IMR-90 (cell line): ENCODE results near the gene TRIM24. TPM values are rescaled to one million over a fixed set of nuclear protein-coding genes. Genes with fewer than 3 reads are reported as not detected.

Experiments
- ATAC-seq: fragments of 200-7000 bp; cut with Tn5 transposase; 2 replicates; pipeline ENCODE4 v1.9.1; 2020; ENCODE audit warnings: low read depth, mild to moderate bottlenecking, moderate library complexity
- BruUV-seq: library from RNA; stranded (reverse); fragments of 400-500 nt; replicated peaks from 2 replicates; lab custom pipeline; 2021; lab: Mats Ljungman, UMichigan
- CTCF ChIA-PET: fragments of 300-600 bp; formaldehyde crosslinking; extraction: SDS; loops from one replicate; lab custom pipeline; 2021; ENCODE audit warnings: antibody characterized with exemption; lab: Yijun Ruan, JAX
- POLR2A ChIA-PET: fragments of 300-600 bp; sonication (Branson Sonifier 250); formaldehyde crosslinking; loops from one replicate; lab custom pipeline; 2022; ENCODE audit warnings: antibody characterized with exemption; ENCODE audit not compliant: unreplicated experiment; lab: Charles Lee
- DNase-seq: peaks from one replicate; pipeline ENCODE4 v3.0.0; 2013
- H2AFZ ChIP-seq: replicated peaks from 2 replicates; pipeline ENCODE3; 2013; ENCODE audit warnings: low read length, mild to moderate bottlenecking; ENCODE audit not compliant: poor library complexity
- H2AK5ac ChIP-seq: 2 replicates; pipeline ENCODE4 v1.6.1; 2013; ENCODE audit warnings: low read depth, low read length, inconsistent platforms
- H2AK9ac ChIP-seq: replicated peaks from 2 replicates; pipeline ENCODE3; 2013; ENCODE audit warnings: mild to moderate bottlenecking, low read depth, low read length, moderate library complexity; ENCODE audit not compliant: poor library complexity
- H2BK120ac ChIP-seq: 2 replicates; pipeline ENCODE4 v1.6.1; 2013; ENCODE audit warnings: low read depth, low read length, inconsistent platforms
- H2BK15ac ChIP-seq: 3 replicates; pipeline ENCODE4 v1.6.1; 2013; ENCODE audit warnings: low read depth, low read length, inconsistent platforms
- H2BK20ac ChIP-seq: 2 replicates; pipeline ENCODE4 v1.6.1; 2013; ENCODE audit warnings: low read depth, mild to moderate bottlenecking, inconsistent platforms, low read length, moderate library complexity
- H2BK5ac ChIP-seq: 2 replicates; pipeline ENCODE4 v1.6.1; 2013; ENCODE audit warnings: mild to moderate bottlenecking, low read depth, low read length, inconsistent platforms; ENCODE audit not compliant: poor library complexity, severe bottlenecking
- H3K14ac ChIP-seq: replicated peaks from 2 replicates; pipeline ENCODE4 v1.6.1; 2013; ENCODE audit warnings: low read depth, low read length, inconsistent platforms
- H3K18ac ChIP-seq: 2 replicates; pipeline ENCODE4 v1.6.1; 2013; ENCODE audit warnings: low read depth, low read length, control low read depth
- H3K23ac ChIP-seq: 2 replicates; pipeline ENCODE4 v1.6.1; 2013; ENCODE audit warnings: low read depth, low read length, inconsistent platforms
- H3K27ac ChIP-seq: 2 replicates; pipeline ENCODE4 v1.5.1; 2013; ENCODE audit warnings: mild to moderate bottlenecking, control low read depth, low read length; ENCODE audit not compliant: insufficient read depth
- H3K27me3 ChIP-seq: 2 replicates; pipeline ENCODE4 v1.6.1; 2013; ENCODE audit warnings: low read length; ENCODE audit not compliant: control insufficient read depth, insufficient read depth
- H3K36me3 ChIP-seq: 2 replicates; pipeline ENCODE4 v1.6.1; 2013; ENCODE audit warnings: low read length, mixed read lengths; ENCODE audit not compliant: control insufficient read depth, insufficient read depth
- H3K4ac ChIP-seq: 2 replicates; pipeline ENCODE4 v1.6.1; 2013; ENCODE audit warnings: low read depth, low read length, inconsistent platforms
- H3K4me1 ChIP-seq: 2 replicates; pipeline ENCODE4 v1.6.1; 2013; ENCODE audit warnings: low read length, mixed read lengths; ENCODE audit not compliant: control insufficient read depth, insufficient read depth
- H3K4me2 ChIP-seq: 2 replicates; pipeline ENCODE4 v1.6.1; 2013; ENCODE audit warnings: low read depth, mild to moderate bottlenecking, control low read depth, low read length, moderate library complexity
- H3K4me3 ChIP-seq: 2 replicates; pipeline ENCODE4 v1.5.1; 2013; ENCODE audit warnings: low read depth, mild to moderate bottlenecking, control low read depth, low read length, moderate library complexity; ENCODE audit not compliant: insufficient read depth
- H3K56ac ChIP-seq: 2 replicates; pipeline ENCODE4 v1.6.1; 2013; ENCODE audit warnings: low read length, inconsistent platforms; ENCODE audit not compliant: insufficient read depth; ENCODE audit errors: extremely low read depth
- H3K79me1 ChIP-seq, 2 experiments: 2 replicates each; pipeline ENCODE4 v1.6.1; 2013; ENCODE audit warnings: low read length in 2 of 2, inconsistent platforms in 1 of 2, low read depth in 1 of 2
- H3K9ac ChIP-seq: 2 replicates; pipeline ENCODE4 v1.6.1; 2013; ENCODE audit warnings: low read depth, low read length, control low read depth
- H3K9me1 ChIP-seq: 2 replicates; pipeline ENCODE4 v1.6.1; 2013; ENCODE audit warnings: low read length, inconsistent platforms; ENCODE audit not compliant: insufficient read depth
- H3K9me3 ChIP-seq: 2 replicates; pipeline ENCODE4 v1.6.1; 2013; ENCODE audit warnings: low read length; ENCODE audit not compliant: control insufficient read depth, insufficient read depth
- H4K20me1 ChIP-seq: 2 replicates; pipeline ENCODE4 v1.6.1; 2013; ENCODE audit warnings: low read length, inconsistent platforms; ENCODE audit not compliant: insufficient read depth
- H4K5ac ChIP-seq: 2 replicates; pipeline ENCODE4 v1.6.1; 2013; ENCODE audit warnings: mild to moderate bottlenecking, low read depth, low read length, control low read depth
- H4K8ac ChIP-seq, 2 experiments: 2 replicates each; pipeline ENCODE4 v1.6.1; 2013; ENCODE audit warnings: low read depth in 2 of 2, low read length in 2 of 2, control low read depth in 1 of 2, inconsistent platforms in 1 of 2
- H4K91ac ChIP-seq: 2 replicates; pipeline ENCODE4 v1.6.1; 2013; ENCODE audit warnings: low read depth, low read length, inconsistent platforms; ENCODE audit not compliant: insufficient read depth
- BHLHE40 ChIP-seq: fragments of 150-350 bp; IDR thresholded peaks from 2 replicates; pipeline ENCODE4 v1.6.1; 2016; ENCODE audit warnings: mild to moderate bottlenecking, low read depth, low read length
- CEBPB ChIP-seq: IDR thresholded peaks from 2 replicates; pipeline ENCODE4 v1.6.1; 2012; ENCODE audit warnings: low read depth, low read length, improper control_type of control experiment
- CHD1 ChIP-seq: IDR thresholded peaks from 2 replicates; pipeline ENCODE4 v1.6.1; 2012; ENCODE audit warnings: low read depth, low read length, improper control_type of control experiment
- CTCF ChIP-seq: conservative IDR thresholded peaks from 2 replicates; pipeline ENCODE4 v1.5.1; 2012; ENCODE audit warnings: mild to moderate bottlenecking, low read depth, low read length, improper control_type of control experiment
- FOS ChIP-seq: fragments of 150-350 bp; IDR thresholded peaks from 2 replicates; pipeline ENCODE4 v1.6.1; 2016; ENCODE audit warnings: low read depth, low read length
- MAFK ChIP-seq: IDR thresholded peaks from 2 replicates; pipeline ENCODE4 v1.6.1; 2012; ENCODE audit warnings: low read depth, low read length, improper control_type of control experiment
- MAZ ChIP-seq: IDR thresholded peaks from 2 replicates; pipeline ENCODE4 v1.6.1; 2012; ENCODE audit warnings: low read depth, mild to moderate bottlenecking, low read length, improper control_type of control experiment, moderate library complexity, borderline replicate concordance
- MXI1 ChIP-seq: IDR thresholded peaks from 2 replicates; pipeline ENCODE4 v1.6.1; 2012; ENCODE audit warnings: low read depth, mild to moderate bottlenecking, low read length, moderate library complexity, borderline replicate concordance
- POLR2A ChIP-seq: IDR thresholded peaks from 2 replicates; pipeline ENCODE4 v1.6.1; 2012; ENCODE audit warnings: mild to moderate bottlenecking, low read depth, low read length
- RAD21 ChIP-seq: IDR thresholded peaks from 2 replicates; pipeline ENCODE4 v1.6.1; 2012; ENCODE audit warnings: low read length, improper control_type of control experiment
- RCOR1 ChIP-seq: IDR thresholded peaks from 2 replicates; pipeline ENCODE4 v1.6.1; 2012; ENCODE audit warnings: mild to moderate bottlenecking, low read length, improper control_type of control experiment; ENCODE audit not compliant: insufficient replicate concordance
- RFX5 ChIP-seq: IDR thresholded peaks from 2 replicates; pipeline ENCODE4 v1.8.0; 2012; ENCODE audit warnings: low read depth, mild to moderate bottlenecking, low read length, moderate library complexity
- USF2 ChIP-seq: fragments of 150-350 bp; IDR thresholded peaks from 2 replicates; pipeline ENCODE4 v1.6.1; 2017; ENCODE audit warnings: mild to moderate bottlenecking, antibody characterized with exemption, low read length, low read depth
- WGBS, 2 experiments: methylation state at CpG; one replicate each; pipeline versions ENCODE4 v1.1.5 to v1.1.7; 2013; ENCODE audit warnings: missing lambda C conversion rate in 2 of 2; ENCODE audit not compliant: insufficient read length in 1 of 2; ENCODE audit errors: extremely low coverage in 2 of 2; 5-methylcytosine and 5-hydroxymethylcytosine counted together
- dilution Hi-C: fragments of 300-500 bp; cut with HindIII; formaldehyde crosslinking; loops from one replicate; pipeline ENCODE4 v1.14.3; 2018; ENCODE audit warnings: low sequenced_read_pairs; ENCODE audit not compliant: unreplicated experiment
- in situ Hi-C: fragments of 300-500 bp; cut with MboI; formaldehyde crosslinking; loops from 3 replicates; pipeline ENCODE4 v1.14.3; 2019; ENCODE audit warnings: low sequenced_read_pairs, inconsistent platforms, mixed read lengths
- intact Hi-C: fragments of 100-400 bp; cut with micrococcal nuclease; formaldehyde crosslinking; loops from 2 replicates; pipeline ENCODE4 v1.10.0; 2022
- polyA plus RNA-seq, 3 experiments: library from polyadenylated mRNA; depleted of rRNA; stranded (reverse); fragments of >200 nt; gene quantifications; 2 replicates each; pipeline ENCODE4 v1.2.3, GENCODE V29; 2012; ENCODE audit warnings: low replicate concordance in 1 of 3
- total RNA-seq: library from RNA; depleted of rRNA; stranded (reverse); fragments of >200 nt; gene quantifications from 2 replicates; pipeline ENCODE4 v1.2.3, GENCODE V29; 2012
- TF ChIP-seq, protein P1 (sequence below): fragments of 150-350 bp; IDR thresholded peaks from 2 replicates; pipeline ENCODE4 v1.6.1; 2016; ENCODE audit warnings: low read depth, mild to moderate bottlenecking, low read length, moderate library complexity, borderline replicate concordance

Gene TRIM24
- total and polyA plus RNA-seq, 2 of the 4 experiments (the other 2 are of a cell fraction), result 4.1 to 5.7 TPM

DNA sequence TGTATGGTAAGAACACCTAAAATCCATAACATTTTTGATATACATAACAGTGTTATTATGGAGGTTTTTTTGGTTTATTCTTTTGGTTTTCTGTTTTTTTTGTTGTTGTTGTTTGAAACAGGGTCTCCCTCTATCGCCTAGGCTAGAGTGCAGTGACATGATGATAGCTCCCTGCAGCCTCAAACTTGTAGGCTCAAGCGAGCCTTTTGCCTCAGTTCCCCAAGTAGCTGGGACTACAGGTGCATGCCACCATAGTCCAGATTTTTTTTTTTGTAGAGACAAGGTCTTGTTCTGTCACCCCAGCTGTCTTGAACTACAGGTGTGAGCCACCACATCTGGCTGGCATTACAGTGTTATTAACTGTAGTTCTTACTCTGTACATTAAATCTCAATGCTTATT, 83.7 kb downstream of the TRIM24 start:
- no peak overlapping the region for H2BK15ac ChIP-seq
- in situ Hi-C loops, result no loop called here
- H2AK9ac ChIP-seq, result no peak overlapping the region
- CTCF ChIA-PET, result interaction anchor here (0.9 kb wide), 1 partner anchor 86 kb away, joined by 4 read pairs; no protein-coding TSS in a partner anchor
- H3K9me1 ChIP-seq, result 0 out of 2 replicates have a peak, but pooled peaks cover 4% of the 10 kb centered on the region
- no peak overlapping the region for H3K27ac ChIP-seq
- H3K4me2 ChIP-seq, result no peak overlapping the region
- no peak overlapping the region for H3K14ac ChIP-seq
- H2BK20ac ChIP-seq, result no peak overlapping the region
- no peaks in the 10 kb centered on the region; a peak in 2 of 4 replicates for H3K79me1 ChIP-seq
- peaks cover 3% of the 10 kb centered on the region; the same call in 1 of the 2 replicates for H3K36me3 ChIP-seq
- BruUV-seq, result no TSS peak
- no peak overlapping the region for H4K5ac ChIP-seq
- H3K23ac ChIP-seq, result no peak overlapping the region
- H3K18ac ChIP-seq, result no peak overlapping the region
- ATAC-seq (no peak), DNase-seq (no peak)
- H3K4me1 ChIP-seq, result no peaks in the 10 kb centered on the region
- POLR2A ChIA-PET, result no interaction called here
- dilution Hi-C loops, result no loop called here
- H2BK5ac ChIP-seq, result no peak overlapping the region
- TF ChIP-seq RFX5 (no peak), RAD21 (no peak), POLR2A (no peak), MAZ (no peak), CTCF (no peak), CHD1 (no peak), USF2 (no peak), CEBPB (no peak), FOS (no peak), MXI1 (no peak), MAFK (no peak), BHLHE40 (no peak), RCOR1 (no peak)
- TF ChIP-seq, protein P1, sequence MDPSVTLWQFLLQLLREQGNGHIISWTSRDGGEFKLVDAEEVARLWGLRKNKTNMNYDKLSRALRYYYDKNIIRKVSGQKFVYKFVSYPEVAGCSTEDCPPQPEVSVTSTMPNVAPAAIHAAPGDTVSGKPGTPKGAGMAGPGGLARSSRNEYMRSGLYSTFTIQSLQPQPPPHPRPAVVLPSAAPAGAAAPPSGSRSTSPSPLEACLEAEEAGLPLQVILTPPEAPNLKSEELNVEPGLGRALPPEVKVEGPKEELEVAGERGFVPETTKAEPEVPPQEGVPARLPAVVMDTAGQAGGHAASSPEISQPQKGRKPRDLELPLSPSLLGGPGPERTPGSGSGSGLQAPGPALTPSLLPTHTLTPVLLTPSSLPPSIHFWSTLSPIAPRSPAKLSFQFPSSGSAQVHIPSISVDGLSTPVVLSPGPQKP, result no peak
- H2BK120ac ChIP-seq, result no peak overlapping the region
- intact Hi-C loops, result no loop called here
- no peak overlapping the region for H3K4me3 ChIP-seq
- no peaks in the 10 kb centered on the region for H3K27me3 ChIP-seq
- no peaks in the 10 kb centered on the region for H4K20me1 ChIP-seq
- no peaks in the 10 kb centered on the region for H3K9me3 ChIP-seq
- no peak overlapping the region for H3K56ac ChIP-seq
- no peak overlapping the region for H2AK5ac ChIP-seq
- WGBS, 2 experiments, result no CpG with 5 or more reads among the region's 2 CpGs
- no peak overlapping the region for H2AFZ ChIP-seq
- no peak overlapping the region for H3K9ac ChIP-seq
- H4K8ac ChIP-seq, result no peak overlapping the region
- H3K4ac ChIP-seq, result no peak overlapping the region
- H4K91ac ChIP-seq, result no peak overlapping the region
